CD4-positive, CD25-positive, alpha-beta regulatory T cell (primary cell): Measurements from ENCODE around the gene ARL6IP4. TPM values are rescaled to one million over a fixed set of nuclear protein-coding genes. Genes with fewer than 3 reads are reported as not detected.

Source experiments
- ATAC-seq, 2 donors: fragments of 150-1000 bp; cut with Tn5 transposase; one replicate each; pipeline ENCODE4 v1.10.0; 2021; ENCODE audit warnings: low read depth in 2 of 2, moderate number of reproducible peaks in 2 of 2, moderate library complexity in 1 of 2
- DNase-seq, 3 donors: peaks; one replicate each; pipeline versions ENCODE4 v3.0.0 to v3.0.0-alpha.2; 2012 to 2022; ENCODE audit warnings: mixed read lengths in 1 of 3
- H3K27ac ChIP-seq: one replicate; pipeline ENCODE4 v1.7.0; 2013; ENCODE audit warnings: mild to moderate bottlenecking, low read length; ENCODE audit not compliant: insufficient read depth, poor library complexity, severe bottlenecking
- H3K27me3 ChIP-seq: one replicate; pipeline ENCODE4 v1.7.0; 2013; ENCODE audit warnings: low read length; ENCODE audit not compliant: control insufficient read depth, insufficient read depth
- H3K36me3 ChIP-seq: one replicate; pipeline ENCODE4 v1.7.0; 2013; ENCODE audit warnings: mild to moderate bottlenecking, low read length, moderate library complexity; ENCODE audit not compliant: control insufficient read depth, insufficient read depth
- H3K4me1 ChIP-seq: 2 replicates; pipeline ENCODE4 v1.7.0; 2013; ENCODE audit warnings: mild to moderate bottlenecking, low read length; ENCODE audit not compliant: insufficient read depth, control insufficient read depth, poor library complexity, severe bottlenecking
- H3K4me3 ChIP-seq: one replicate; pipeline ENCODE4 v1.7.0; 2013; ENCODE audit warnings: low read depth, mild to moderate bottlenecking, low read length, moderate library complexity
- H3K9me3 ChIP-seq, 2 experiments: 1 replicate in 1 of 2; 2 replicates in 1 of 2; pipeline ENCODE4 v1.7.0; 2013; ENCODE audit warnings: low read length in 2 of 2, mild to moderate bottlenecking in 1 of 2, moderate library complexity in 1 of 2; ENCODE audit not compliant: control insufficient read depth in 2 of 2
- H3K27ac Mint-ChIP-seq, 3 donors: one replicate each; pipeline ENCODE4 v1.8.0; 2020 to 2022; ENCODE audit warnings: mild to moderate bottlenecking in 3 of 3, mixed read lengths in 3 of 3, moderate library complexity in 2 of 3
- H3K27me3 Mint-ChIP-seq: one replicate; pipeline ENCODE4 v1.8.0; 2022; ENCODE audit warnings: mild to moderate bottlenecking, mixed read lengths
- H3K36me3 Mint-ChIP-seq: one replicate; pipeline ENCODE4 v1.8.0; 2020; ENCODE audit warnings: mixed read lengths
- H3K4me1 Mint-ChIP-seq, 4 donors: one replicate each; pipeline ENCODE4 v1.8.0; 2020 to 2022; ENCODE audit warnings: mixed read lengths in 4 of 4, mild to moderate bottlenecking in 1 of 4
- H3K4me3 Mint-ChIP-seq, 4 donors: one replicate each; pipeline ENCODE4 v1.8.0; 2020 to 2022; ENCODE audit warnings: mild to moderate bottlenecking in 4 of 4, mixed read lengths in 4 of 4, moderate library complexity in 3 of 4
- H3K9me3 Mint-ChIP-seq, 7 donors: one replicate each; pipeline ENCODE4 v1.8.0; 2020 to 2022; ENCODE audit warnings: mixed read lengths in 7 of 7, mild to moderate bottlenecking in 3 of 7, moderate library complexity in 2 of 7
- polyA plus RNA-seq, 4 donors: library from polyadenylated mRNA; unstranded; fragments of 300-500 nt; fragmentation: Illumina TruSeq; gene quantifications; one replicate each; pipeline ENCODE4 v1.2.3, GENCODE V29; 2021
- total RNA-seq: library from RNA; stranded (reverse); gene quantifications from one replicate; pipeline ENCODE4 v1.2.3, GENCODE V29; 2022

Gene ARL6IP4
- total and polyA plus RNA-seq, 5 donors from 2014 or later, result 131 to 237 (median 218) TPM

DNA sequence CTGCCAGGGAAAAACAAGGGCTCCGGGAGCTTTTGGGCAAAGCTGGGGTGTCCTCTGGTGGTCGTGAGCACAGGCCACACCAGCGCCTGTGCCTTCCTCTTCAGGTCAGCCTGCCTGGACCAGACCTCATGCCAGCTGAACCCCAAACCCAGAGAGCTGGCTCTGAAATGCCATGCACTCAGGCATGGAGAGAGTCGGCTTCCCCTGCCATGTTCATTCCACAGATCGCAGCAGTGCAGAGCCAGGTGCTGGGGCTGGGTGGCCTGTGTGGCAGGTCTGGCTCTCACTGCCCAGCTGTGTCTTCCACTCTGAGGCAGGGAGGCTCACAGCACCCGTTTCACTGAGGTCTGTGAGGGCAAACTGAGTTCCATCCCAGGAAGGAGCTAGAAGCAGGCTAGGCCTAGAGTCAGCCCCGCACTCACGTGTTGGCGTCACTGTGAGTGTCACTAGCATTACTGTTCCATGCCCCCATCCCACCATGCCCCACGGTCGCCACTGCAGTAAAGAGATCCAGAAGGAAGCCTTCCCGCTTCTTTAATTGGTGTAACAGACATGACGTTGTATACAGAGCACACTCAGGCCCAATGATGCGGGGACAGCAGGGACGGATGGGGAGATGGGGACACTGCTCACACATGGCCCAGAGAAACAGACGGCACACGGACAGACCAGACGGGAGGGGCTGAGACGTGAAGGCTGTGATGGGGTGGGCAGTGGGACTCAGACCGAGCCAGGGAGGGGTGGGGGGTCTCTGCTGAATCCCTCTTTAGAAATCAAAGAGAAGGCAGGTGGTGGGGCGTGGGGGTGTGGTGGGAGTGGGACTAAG, 2.7 kb downstream of the ARL6IP4 start:
- no peak for DNase-seq
- H3K4me3 Mint-ChIP-seq, result peak overlapping the region; percentile 89 to 94 (median 93)
- peak overlapping the region; percentile 67 to 90 (median 88) for H3K27ac Mint-ChIP-seq
- Histone ChIP-seq H3K4me3 (no peak overlapping the region), H3K4me1 (peaks cover 52% of the 10 kb centered on the region), H3K9me3 (no peaks in the 10 kb centered on the region), H3K27ac (peak overlapping the region; percentile 67), H3K36me3 (peaks cover 19% of the 10 kb centered on the region), H3K27me3 (no peaks in the 10 kb centered on the region)
- ATAC-seq, result no peak
- H3K27me3 Mint-ChIP-seq, result no peaks in the 10 kb centered on the region
- H3K36me3 Mint-ChIP-seq, result peaks cover 10% of the 10 kb centered on the region
- H3K9me3 Mint-ChIP-seq, result no peaks in the 10 kb centered on the region
- peaks cover 0 to 49% (median 16%) of the 10 kb centered on the region in 4 donors for H3K4me1 Mint-ChIP-seq

DNA sequence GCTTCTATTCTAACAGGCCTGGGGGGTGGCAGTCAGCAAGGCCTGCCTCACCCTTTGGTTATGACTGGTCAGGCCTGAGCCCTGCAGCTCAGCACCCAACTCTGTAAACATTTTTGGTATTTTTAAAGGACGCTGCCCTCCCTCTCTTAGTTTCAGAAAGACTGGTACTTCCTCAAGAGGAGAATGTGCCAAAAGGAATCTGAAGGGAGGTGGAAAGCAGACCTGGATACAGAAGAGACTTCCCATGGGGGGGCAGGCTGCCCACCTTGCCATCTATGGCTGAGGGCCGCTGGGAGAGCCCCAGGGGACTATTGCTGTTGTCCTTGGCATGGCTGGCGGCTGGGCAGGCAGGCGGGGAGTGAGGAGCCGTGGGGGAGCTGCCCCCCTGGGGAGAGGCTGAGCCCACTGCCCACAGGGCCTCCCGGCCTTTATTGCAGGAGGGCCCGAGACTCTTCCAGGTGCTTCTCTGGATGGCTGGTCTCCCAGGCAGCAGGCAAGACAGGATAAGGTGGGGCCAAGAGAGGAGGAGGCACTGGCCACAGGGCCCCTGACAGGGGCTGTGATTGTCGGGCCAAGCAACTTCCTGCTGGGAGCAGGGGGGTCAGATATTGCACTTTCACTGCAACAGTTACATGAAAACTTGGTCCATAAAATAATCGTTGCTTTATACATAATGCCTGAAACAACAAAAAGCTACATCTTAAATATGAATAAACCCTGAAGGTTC, 3.5 kb downstream of the ARL6IP4 start:
- Histone ChIP-seq H3K27me3 (no peaks in the 10 kb centered on the region), H3K4me3 (no peak overlapping the region), H3K27ac (peak overlapping the region; percentile 23), H3K9me3 (no peaks in the 10 kb centered on the region), H3K4me1 (peaks cover 52% of the 10 kb centered on the region), H3K36me3 (peaks cover 22% of the 10 kb centered on the region)
- Mint-ChIP-seq H3K4me1 (peaks cover 0 to 48% (median 15%) of the 10 kb centered on the region in 4 donors), H3K27me3 (no peaks in the 10 kb centered on the region), H3K9me3 (no peaks in the 10 kb centered on the region), H3K4me3 (peak overlapping the region; percentile 24 to 62 (median 52)), H3K27ac (peak overlapping the region; percentile 20 to 88 (median 67)), H3K36me3 (peaks cover 10% of the 10 kb centered on the region)
- ATAC-seq (no peak), DNase-seq (no peak)

DNA sequence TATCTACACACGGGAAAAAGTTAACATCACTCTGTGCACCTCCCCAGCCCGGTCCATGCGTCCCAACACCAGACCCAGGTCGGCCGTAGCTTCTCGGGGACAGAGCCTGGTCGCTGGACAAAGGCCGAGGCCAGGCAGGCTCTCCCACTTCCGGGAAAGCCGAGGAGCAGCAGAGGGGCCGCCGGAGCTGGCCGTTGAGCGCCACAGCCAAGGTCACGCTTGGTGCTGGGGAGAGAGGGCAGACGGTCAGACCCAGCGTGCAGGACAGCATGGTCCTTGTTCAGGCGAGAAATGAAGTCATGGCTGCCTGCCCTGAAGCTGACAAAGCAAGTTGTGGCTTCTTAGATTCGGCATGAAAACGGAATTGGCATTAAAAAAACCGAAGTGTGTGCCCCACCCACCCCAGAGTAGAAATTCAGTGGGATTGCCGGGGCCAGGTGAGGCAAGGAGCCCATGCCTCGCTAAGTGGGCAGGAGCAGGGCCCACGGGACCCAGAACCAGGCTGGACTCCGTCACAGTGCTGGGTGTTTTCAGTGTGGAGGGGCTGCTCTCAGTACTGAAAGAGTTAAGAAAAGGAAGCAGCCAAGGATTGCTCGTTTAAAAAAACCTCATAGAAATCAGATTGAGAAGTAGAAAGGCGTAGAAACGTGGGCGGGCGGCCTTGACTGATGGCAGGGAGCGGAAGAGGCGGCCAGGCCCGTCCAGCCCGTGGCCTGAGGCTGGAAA, 4.3 kb downstream of the ARL6IP4 start:
- no peaks in the 10 kb centered on the region for H3K27me3 ChIP-seq
- H3K9me3 ChIP-seq, result no peaks in the 10 kb centered on the region
- no peak overlapping the region for H3K4me3 ChIP-seq
- H3K4me3 Mint-ChIP-seq, result peak overlapping the region in 3 of 4 donors; percentile 13 to 60 (median 46)
- H3K4me1 ChIP-seq, result peaks cover 44% of the 10 kb centered on the region
- ATAC-seq, result no peak
- H3K27ac ChIP-seq, result no peak overlapping the region
- H3K27ac Mint-ChIP-seq, result peak overlapping the region in 2 of 3 donors; percentile 20 to 62
- no peaks in the 10 kb centered on the region for H3K27me3 Mint-ChIP-seq
- H3K36me3 ChIP-seq, result peaks cover 22% of the 10 kb centered on the region
- peaks cover 0 to 42% (median 15%) of the 10 kb centered on the region in 4 donors for H3K4me1 Mint-ChIP-seq
- no peak for DNase-seq
- no peaks in the 10 kb centered on the region for H3K9me3 Mint-ChIP-seq
- H3K36me3 Mint-ChIP-seq, result peaks cover 10% of the 10 kb centered on the region

DNA sequence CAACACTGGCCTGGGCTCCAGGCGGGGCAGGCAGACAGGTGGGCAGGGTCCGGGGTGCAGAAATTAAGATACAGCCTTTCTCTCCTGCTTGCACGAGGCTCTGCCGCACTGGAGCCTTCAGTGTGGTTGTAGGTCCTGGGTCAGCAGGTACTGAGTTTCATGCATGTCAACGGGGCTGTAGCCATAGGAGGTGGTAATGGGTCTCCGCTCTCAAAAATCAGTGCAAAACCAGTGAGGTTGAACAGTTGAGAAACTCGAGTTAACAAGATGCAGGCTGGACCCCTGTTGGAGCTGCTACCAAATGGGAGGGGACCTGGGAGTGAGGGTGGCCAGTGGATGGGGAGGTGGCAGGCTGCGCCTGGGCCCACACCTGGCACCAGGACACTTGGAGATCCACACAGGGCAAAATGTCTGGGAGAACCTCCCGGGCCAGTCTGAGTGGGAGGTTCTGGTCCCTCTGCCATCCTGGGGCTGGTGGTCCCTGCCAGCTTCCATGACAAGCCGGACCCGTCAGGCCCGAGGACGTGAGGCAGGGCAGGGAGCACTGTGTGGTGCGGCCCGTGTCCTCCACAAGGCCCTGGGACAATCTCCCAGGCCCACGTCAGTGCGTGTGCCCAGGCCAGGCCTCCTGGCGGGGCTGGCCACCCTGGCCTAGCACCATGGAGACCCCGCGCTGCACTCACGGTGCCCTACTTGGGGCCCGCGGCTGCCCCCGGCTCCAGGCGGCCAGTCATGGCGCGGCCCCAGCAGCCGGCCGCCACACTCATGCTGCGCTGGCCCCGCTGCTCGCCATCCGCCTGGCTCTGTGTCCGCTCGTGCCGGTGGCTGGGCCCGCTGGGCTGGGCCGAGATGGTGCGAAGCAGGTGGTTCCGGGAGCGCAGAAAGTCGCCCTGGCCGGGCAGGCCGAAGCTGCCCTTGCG, 5.1 kb downstream of the ARL6IP4 start:
- H3K9me3 ChIP-seq, result no peaks in the 10 kb centered on the region
- no peaks in the 10 kb centered on the region for H3K27me3 ChIP-seq
- H3K4me1 ChIP-seq, result peaks cover 40% of the 10 kb centered on the region
- H3K4me3 ChIP-seq, result no peak overlapping the region
- peaks cover 22% of the 10 kb centered on the region for H3K36me3 ChIP-seq
- DNase-seq, result no peak
- Mint-ChIP-seq H3K4me3 (no peak overlapping the region), H3K27me3 (no peaks in the 10 kb centered on the region), H3K36me3 (peaks cover 10% of the 10 kb centered on the region), H3K27ac (no peak overlapping the region), H3K9me3 (no peaks in the 10 kb centered on the region), H3K4me1 (peaks cover 0 to 38% (median 13%) of the 10 kb centered on the region in 4 donors)
- no peak overlapping the region for H3K27ac ChIP-seq
- no peak for ATAC-seq

DNA sequence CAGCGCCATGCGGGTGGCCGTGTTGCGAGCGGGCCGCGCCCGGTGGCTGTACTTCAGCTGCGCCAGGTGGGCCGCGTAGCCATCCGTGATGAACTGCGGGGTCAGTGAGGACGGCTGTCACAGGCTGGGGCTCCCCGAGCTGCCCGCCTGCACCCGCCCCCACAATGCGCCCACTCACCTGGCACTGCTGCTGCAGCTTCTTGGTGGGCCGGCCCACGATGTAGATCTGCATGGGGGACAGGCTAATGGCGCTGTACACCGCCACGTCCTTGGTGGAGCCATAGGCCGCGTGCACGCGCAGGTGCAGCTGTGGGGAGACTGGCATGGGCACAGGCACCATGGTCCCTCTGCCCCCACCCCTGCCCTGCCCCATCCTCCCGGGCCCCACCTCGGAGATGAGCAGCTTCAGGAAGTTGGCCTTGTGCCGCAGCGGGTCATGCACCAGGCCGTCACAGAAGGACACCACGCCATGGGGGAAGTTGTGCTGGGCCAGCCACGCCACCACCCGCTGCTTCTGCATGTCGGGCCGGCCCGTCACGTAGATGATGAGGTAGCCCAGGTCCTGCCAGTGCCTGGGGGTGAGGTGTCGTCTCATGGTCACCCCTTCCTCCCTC, 5.9 kb downstream of the ARL6IP4 start:
- peaks cover 37% of the 10 kb centered on the region for H3K4me1 ChIP-seq
- Mint-ChIP-seq H3K36me3 (peaks cover 10% of the 10 kb centered on the region), H3K4me3 (no peak overlapping the region), H3K4me1 (peaks cover 0 to 36% (median 13%) of the 10 kb centered on the region in 4 donors), H3K9me3 (no peaks in the 10 kb centered on the region), H3K27ac (no peak overlapping the region), H3K27me3 (no peaks in the 10 kb centered on the region)
- H3K27ac ChIP-seq, result no peak overlapping the region
- ATAC-seq (no peak), DNase-seq (no peak)
- no peak overlapping the region for H3K4me3 ChIP-seq
- no peaks in the 10 kb centered on the region for H3K9me3 ChIP-seq
- H3K36me3 ChIP-seq, result peaks cover 22% of the 10 kb centered on the region
- no peaks in the 10 kb centered on the region for H3K27me3 ChIP-seq

DNA sequence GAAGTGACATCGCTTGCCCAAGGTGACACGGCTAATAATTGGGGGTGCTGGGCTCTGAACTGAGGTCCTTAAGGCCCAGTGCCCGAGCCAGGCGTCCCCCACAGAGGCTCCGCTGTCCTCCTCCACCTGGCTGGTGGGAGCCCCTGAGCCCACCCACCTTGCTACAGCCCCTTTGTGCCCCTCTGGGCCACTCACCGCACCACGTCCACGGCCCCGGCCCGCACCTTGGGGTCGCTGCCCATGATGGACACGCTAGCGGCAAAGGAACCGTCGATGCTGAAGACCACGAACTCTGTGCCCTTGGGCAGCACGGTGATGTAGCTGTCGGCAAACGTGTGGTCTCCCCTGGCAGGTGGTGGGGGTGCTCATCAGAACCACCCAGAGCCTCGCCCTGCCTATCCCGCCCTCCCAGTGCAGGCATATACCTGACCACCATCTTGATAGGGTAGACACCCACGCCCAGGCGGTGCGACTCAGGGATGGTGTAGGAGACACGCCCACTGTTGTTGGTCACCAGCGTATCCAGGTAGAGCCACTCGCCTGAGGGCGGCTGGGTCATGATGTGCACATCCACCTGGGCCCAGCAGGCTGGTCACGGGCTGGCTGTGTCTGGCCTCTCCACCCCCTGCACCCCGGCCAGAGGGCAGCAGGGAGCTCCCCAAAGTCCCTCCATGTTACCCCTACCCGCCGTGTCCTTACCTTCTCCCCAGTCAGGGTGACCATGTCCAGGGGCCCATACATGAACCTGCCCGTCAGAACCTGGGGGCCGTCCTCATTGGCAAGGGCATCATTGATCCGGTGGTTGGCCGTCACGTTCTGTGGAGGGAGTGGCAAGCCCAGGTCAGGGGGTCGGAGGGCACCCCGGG, 6.8 kb downstream of the ARL6IP4 start:
- H3K4me1 ChIP-seq, result peaks cover 27% of the 10 kb centered on the region
- H3K27ac Mint-ChIP-seq, result peak overlapping the region in 1 of 3 donors; percentile 80
- H3K36me3 Mint-ChIP-seq, result peaks cover 10% of the 10 kb centered on the region
- H3K4me3 ChIP-seq, result no peak overlapping the region
- peak overlapping the region in 1 of 4 donors; percentile 25 for H3K4me3 Mint-ChIP-seq
- H3K27me3 Mint-ChIP-seq, result no peaks in the 10 kb centered on the region
- ATAC-seq (no peak), DNase-seq (no peak)
- peaks cover 22% of the 10 kb centered on the region for H3K36me3 ChIP-seq
- no peaks in the 10 kb centered on the region for H3K9me3 Mint-ChIP-seq
- peaks cover 0 to 27% (median 10%) of the 10 kb centered on the region in 4 donors for H3K4me1 Mint-ChIP-seq
- no peak overlapping the region for H3K27ac ChIP-seq
- no peaks in the 10 kb centered on the region for H3K9me3 ChIP-seq
- no peaks in the 10 kb centered on the region for H3K27me3 ChIP-seq
